Hypothalamus (tissue), 51 donors: ENCODE data around the gene GPRIN3.
A peak's percentile ranks its signal among the peaks of the same experiment; 100 is the strongest.

Experiments used
- DNase-seq, 51 donors: peaks; one replicate each; lab custom pipeline; 2025; lab: John Stamatoyannopoulos, UW

The GPRIN3 gene

GRCh38 chr4:89307446-89308160, at the start of gene GPRIN3:
GPRIN3 (minus strand) TSS chr4:89307800; CDS start chr4:89250110, 57,690 bp downstream.
- peak in 37 of 51 donors; percentile 3 to 79 (median 37) for DNase-seq

- no peak for DNase-seq
Measured at GRCh38 chr4:89357340-89357739, 49.7 kb upstream of the GPRIN3 start.

GRCh38 chr4:89356086-89356485, 48.5 kb upstream of the GPRIN3 start:
- no peak for DNase-seq

GRCh38 chr4:89353514-89353913, 45.9 kb upstream of the GPRIN3 start:
- DNase-seq = no peak

GRCh38 chr4:89352541-89352940, 44.9 kb upstream of the GPRIN3 start:
- no peak for DNase-seq

- DNase-seq = no peak
Measured at GRCh38 chr4:89351201-89351600, 43.6 kb upstream of the GPRIN3 start.

GRCh38 chr4:89347363-89348025, 39.9 kb upstream of the GPRIN3 start:
- DNase-seq = no peak

GRCh38 chr4:89344571-89344970, 37.0 kb upstream of the GPRIN3 start:
- no peak for DNase-seq

GRCh38 chr4:89338206-89338605, 30.6 kb upstream of the GPRIN3 start:
- no peak for DNase-seq

GRCh38 chr4:89337681-89338080, 30.1 kb upstream of the GPRIN3 start:
- DNase-seq = no peak

GRCh38 chr4:89336818-89337420, 29.3 kb upstream of the GPRIN3 start:
- DNase-seq = no peak

- no peak for DNase-seq
Measured at GRCh38 chr4:89334830-89335229, 27.2 kb upstream of the GPRIN3 start.

- no peak for DNase-seq
Measured at GRCh38 chr4:89334311-89334710, 26.7 kb upstream of the GPRIN3 start.

- peak in 2 of 51 donors; percentile 2 to 5 for DNase-seq
Measured at GRCh38 chr4:89331686-89332544, 24.3 kb upstream of the GPRIN3 start.

- no peak for DNase-seq
Measured at GRCh38 chr4:89331197-89331596, 23.6 kb upstream of the GPRIN3 start.

GRCh38 chr4:89329280-89329679, 21.7 kb upstream of the GPRIN3 start:
- DNase-seq = no peak

GRCh38 chr4:89324671-89325070, 17.1 kb upstream of the GPRIN3 start:
- peak in 5 of 51 donors; percentile 2 to 13 (median 5) for DNase-seq

- DNase-seq = no peak
Measured at GRCh38 chr4:89322671-89323070, 15.1 kb upstream of the GPRIN3 start.

GRCh38 chr4:89319756-89320155, 12.2 kb upstream of the GPRIN3 start:
- DNase-seq = no peak

GRCh38 chr4:89316931-89317366, 9.3 kb upstream of the GPRIN3 start:
- DNase-seq = no peak

GRCh38 chr4:89316211-89316610, 8.6 kb upstream of the GPRIN3 start:
- no peak for DNase-seq
